GM18861 (cell line): Measurements from ENCODE around the gene SPPL2C.

Experiments used
- ATAC-seq: cut with Tn5 transposase; IDR thresholded peaks from one replicate; pipeline ENCODE4 v1.9.1; 2021; ENCODE audit not compliant: unreplicated experiment

Gene SPPL2C

GRCh38 chr17:45871718-45872117, 27.0 kb downstream of the SPPL2C start:
- ATAC-seq: no peak

DNA sequence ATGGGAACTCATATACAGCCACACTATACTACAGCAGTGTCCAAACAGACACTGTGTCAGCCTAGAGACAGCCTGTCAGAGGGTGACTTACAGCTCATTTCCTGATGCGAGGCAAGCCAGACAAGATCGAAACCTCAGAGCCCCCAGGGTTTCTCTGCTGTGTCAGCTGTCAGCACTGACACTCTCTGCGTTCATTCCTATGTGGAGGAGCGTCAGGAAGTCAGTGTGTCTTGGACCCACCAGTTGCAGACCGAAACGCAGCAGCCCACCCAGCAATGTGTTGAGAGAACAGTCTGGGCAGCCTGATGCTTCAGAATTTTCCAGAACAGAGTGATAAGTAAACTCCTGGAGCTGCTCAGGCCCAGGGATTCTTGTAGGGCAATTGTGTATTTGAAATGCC, 29.0 kb downstream of the SPPL2C start:
- no peak for ATAC-seq

- ATAC-seq: no peak
These were observed 29.5 kb downstream of the SPPL2C start for GRCh38 chr17:45874151-45874550.

GRCh38 chr17:45876539-45876938, 31.9 kb downstream of the SPPL2C start:
- no peak for ATAC-seq

- no peak for ATAC-seq
These were observed 32.8 kb downstream of the SPPL2C start for GRCh38 chr17:45877467-45877866.

DNA sequence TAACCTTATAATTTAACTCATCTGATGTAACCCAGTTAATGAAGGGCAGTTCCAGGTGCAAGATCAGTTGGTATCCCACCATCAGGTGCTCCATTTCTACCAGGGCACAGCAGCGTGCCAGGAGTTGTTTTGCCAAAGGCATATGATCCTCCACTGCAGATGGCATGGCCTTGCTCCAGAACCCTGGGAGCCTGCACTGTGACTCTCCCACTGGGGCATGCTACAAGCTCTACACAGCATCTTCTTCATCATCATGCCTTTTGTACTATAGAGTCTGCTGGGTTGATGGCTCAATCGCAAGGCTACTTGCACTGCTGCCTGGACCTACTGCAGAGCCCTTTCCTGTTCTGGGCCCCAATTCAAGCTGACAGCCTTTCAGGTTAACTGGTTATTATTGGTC, 38.4 kb downstream of the SPPL2C start:
- ATAC-seq: no peak

DNA sequence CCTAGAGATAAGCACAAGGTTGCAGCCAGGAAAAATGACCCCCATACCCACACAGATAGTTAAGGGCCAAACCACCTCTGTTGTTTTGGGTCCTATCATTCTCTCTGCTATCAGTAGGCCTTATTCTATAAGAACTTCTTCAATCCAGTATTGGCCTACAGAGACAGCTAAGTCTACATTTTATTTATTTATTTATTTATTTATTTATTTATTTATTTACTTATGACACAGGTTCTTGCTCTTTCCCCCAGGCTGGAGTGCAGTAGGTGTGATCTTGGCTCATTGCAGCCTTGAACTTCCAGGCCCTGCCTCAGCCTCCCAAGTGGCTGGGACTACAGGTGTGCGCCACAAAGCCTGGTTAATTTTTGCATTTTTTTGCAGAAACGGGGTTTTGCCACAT, 42.2 kb downstream of the SPPL2C start:
- ATAC-seq: no peak

- ATAC-seq: no peak
These were observed 43.7 kb downstream of the SPPL2C start for GRCh38 chr17:45888392-45888791.

GRCh38 chr17:45889579-45889978, 44.9 kb downstream of the SPPL2C start:
- ATAC-seq: no peak

GRCh38 chr17:45893725-45894021, 49.0 kb downstream of the SPPL2C start:
- no peak for ATAC-seq

GRCh38 chr17:45894022-45894784, 49.5 kb downstream of the SPPL2C start, which contains the start of gene MAPT:
MAPT (plus strand) TSS chr17:45894554; CDS start chr17:45962338, 67,784 bp downstream.
- ATAC-seq: peak; percentile 50

- ATAC-seq: no peak
These were observed 50.8 kb downstream of the SPPL2C start for GRCh38 chr17:45895304-45895968.

GRCh38 chr17:45895969-45896785, 51.5 kb downstream of the SPPL2C start:
- no peak for ATAC-seq
